ENCODE measurements around the gene CMPK1.

CMPK1 gene

GRCh38 chr1:47325528-47325927 is 8.1 kb upstream of the CMPK1 start:
- no peaks in the 10 kb centered on the region for H3K36me3 ChIP-seq (ENCODE audit: insufficient read depth, low read depth, low read length)
- H3K9ac ChIP-seq (ENCODE audit: low read depth, low read length): no peak overlapping the region
- no peaks in the 10 kb centered on the region for H3K9me3 ChIP-seq (ENCODE audit: insufficient read depth, low read depth, low read length)
- H3K27ac ChIP-seq (ENCODE audit: low read length): no peak overlapping the region
- no peaks in the 10 kb centered on the region for H3K4me1 ChIP-seq (ENCODE audit: insufficient read depth, low read length)
- no peak overlapping the region for H3K4me3 ChIP-seq (ENCODE audit: low read length)
- no peaks in the 10 kb centered on the region for H3K27me3 ChIP-seq (ENCODE audit: insufficient read depth, low read length)

- Histone ChIP-seq H3K9ac (ENCODE audit: low read depth, low read length) (no peak overlapping the region), H3K9me3 (ENCODE audit: insufficient read depth, low read depth, low read length) (no peaks in the 10 kb centered on the region), H3K27ac (ENCODE audit: low read length) (no peak overlapping the region), H3K27me3 (ENCODE audit: insufficient read depth, low read length) (no peaks in the 10 kb centered on the region), H3K4me1 (ENCODE audit: insufficient read depth, low read length) (no peaks in the 10 kb centered on the region), H3K36me3 (ENCODE audit: insufficient read depth, low read depth, low read length) (no peaks in the 10 kb centered on the region), H3K4me3 (ENCODE audit: low read length) (no peak overlapping the region)
Measured at GRCh38 chr1:47326271-47326670, 7.3 kb upstream of the CMPK1 start.

- Histone ChIP-seq H3K9ac (ENCODE audit: low read depth, low read length) (no peak overlapping the region), H3K36me3 (ENCODE audit: insufficient read depth, low read depth, low read length) (no peaks in the 10 kb centered on the region)
Measured at GRCh38 chr1:47328992-47329391, 4.6 kb upstream of the CMPK1 start.

GRCh38 chr1:47330212-47330611 is 3.4 kb upstream of the CMPK1 start:
- Histone ChIP-seq H3K4me3 (ENCODE audit: low read length) (no peak overlapping the region), H3K9ac (ENCODE audit: low read depth, low read length) (no peak overlapping the region), H3K4me1 (ENCODE audit: insufficient read depth, low read length) (peaks cover 10% of the 10 kb centered on the region), H3K9me3 (ENCODE audit: insufficient read depth, low read depth, low read length) (no peaks in the 10 kb centered on the region), H3K36me3 (ENCODE audit: insufficient read depth, low read depth, low read length) (no peaks in the 10 kb centered on the region), H3K27ac (ENCODE audit: low read length) (no peak overlapping the region), H3K27me3 (ENCODE audit: insufficient read depth, low read length) (no peaks in the 10 kb centered on the region)

More at GRCh38 chr1:47328992-47329391, 4.6 kb upstream of the CMPK1 start:
- no peaks in the 10 kb centered on the region for H3K27me3 ChIP-seq (ENCODE audit: insufficient read depth, low read length)
- H3K4me1 ChIP-seq (ENCODE audit: insufficient read depth, low read length): peaks cover 5% of the 10 kb centered on the region; the same call in 1 of the 2 replicates
- H3K27ac ChIP-seq (ENCODE audit: low read length): no peak overlapping the region
- H3K4me3 ChIP-seq (ENCODE audit: low read length): no peak overlapping the region
- no peaks in the 10 kb centered on the region for H3K9me3 ChIP-seq (ENCODE audit: insufficient read depth, low read depth, low read length)

GRCh38 chr1:47331875-47332274 is 1.7 kb upstream of the CMPK1 start:
- H3K4me1 ChIP-seq (ENCODE audit: insufficient read depth, low read length): peaks cover 11% of the 10 kb centered on the region
- no peaks in the 10 kb centered on the region for H3K27me3 ChIP-seq (ENCODE audit: insufficient read depth, low read length)
- no peaks in the 10 kb centered on the region for H3K36me3 ChIP-seq (ENCODE audit: insufficient read depth, low read depth, low read length)
- no peak overlapping the region for H3K9ac ChIP-seq (ENCODE audit: low read depth, low read length)
- H3K27ac ChIP-seq (ENCODE audit: low read length): no peak overlapping the region
- 0 out of 2 replicates have a peak overlapping the region, but pooled peaks have one; percentile 91 for H3K4me3 ChIP-seq (ENCODE audit: low read length)
- no peaks in the 10 kb centered on the region for H3K9me3 ChIP-seq (ENCODE audit: insufficient read depth, low read depth, low read length)

GRCh38 chr1:47332779-47333577 is 612 bp upstream of the CMPK1 start:
- peak overlapping the region; percentile 50 for H3K27ac ChIP-seq (ENCODE audit: low read length)
- peak overlapping the region; percentile 87 for H3K9ac ChIP-seq (ENCODE audit: low read depth, low read length)
- no peaks in the 10 kb centered on the region for H3K27me3 ChIP-seq (ENCODE audit: insufficient read depth, low read length)
- H3K4me1 ChIP-seq (ENCODE audit: insufficient read depth, low read length): peaks cover 11% of the 10 kb centered on the region
- H3K9me3 ChIP-seq (ENCODE audit: insufficient read depth, low read depth, low read length): no peaks in the 10 kb centered on the region
- no peaks in the 10 kb centered on the region for H3K36me3 ChIP-seq (ENCODE audit: insufficient read depth, low read depth, low read length)
- peak overlapping the region; percentile 91 for H3K4me3 ChIP-seq (ENCODE audit: low read length)

- H3K4me3 ChIP-seq (ENCODE audit: low read length): peak overlapping the region; percentile 91
- H3K27me3 ChIP-seq (ENCODE audit: insufficient read depth, low read length): no peaks in the 10 kb centered on the region
- H3K36me3 ChIP-seq (ENCODE audit: insufficient read depth, low read depth, low read length): no peaks in the 10 kb centered on the region
- peak overlapping the region; percentile 75 for H3K27ac ChIP-seq (ENCODE audit: low read length)
- peak overlapping the region; percentile 93 for H3K9ac ChIP-seq (ENCODE audit: low read depth, low read length)
- H3K4me1 ChIP-seq (ENCODE audit: insufficient read depth, low read length): peaks cover 11% of the 10 kb centered on the region
- H3K9me3 ChIP-seq (ENCODE audit: insufficient read depth, low read depth, low read length): no peaks in the 10 kb centered on the region
Measured at GRCh38 chr1:47333922-47334764, 553 bp downstream of the CMPK1 start.

- Histone ChIP-seq H3K9me3 (ENCODE audit: insufficient read depth, low read depth, low read length) (no peaks in the 10 kb centered on the region), H3K27ac (ENCODE audit: low read length) (peak overlapping the region; percentile 75), H3K9ac (ENCODE audit: low read depth, low read length) (peak overlapping the region; percentile 93; the same call in 1 of the 2 replicates), H3K27me3 (ENCODE audit: insufficient read depth, low read length) (no peaks in the 10 kb centered on the region), H3K36me3 (ENCODE audit: insufficient read depth, low read depth, low read length) (no peaks in the 10 kb centered on the region), H3K4me3 (ENCODE audit: low read length) (peak overlapping the region; percentile 91), H3K4me1 (ENCODE audit: insufficient read depth, low read length) (peaks cover 11% of the 10 kb centered on the region)
Measured at GRCh38 chr1:47334765-47335435, 1.3 kb downstream of the CMPK1 start.

- H3K4me3 ChIP-seq (ENCODE audit: low read length): no peak overlapping the region
- H3K27me3 ChIP-seq (ENCODE audit: insufficient read depth, low read length): no peaks in the 10 kb centered on the region
- H3K27ac ChIP-seq (ENCODE audit: low read length): no peak overlapping the region
- no peak overlapping the region for H3K9ac ChIP-seq (ENCODE audit: low read depth, low read length)
- peaks cover 11% of the 10 kb centered on the region for H3K4me1 ChIP-seq (ENCODE audit: insufficient read depth, low read length)
- no peaks in the 10 kb centered on the region for H3K9me3 ChIP-seq (ENCODE audit: insufficient read depth, low read depth, low read length)
- no peaks in the 10 kb centered on the region for H3K36me3 ChIP-seq (ENCODE audit: insufficient read depth, low read depth, low read length)
Measured at GRCh38 chr1:47337350-47337749, 3.8 kb downstream of the CMPK1 start.

GRCh38 chr1:47338249-47339077 is 4.9 kb downstream of the CMPK1 start:
- H3K9me3 ChIP-seq (ENCODE audit: insufficient read depth, low read depth, low read length): no peaks in the 10 kb centered on the region
- H3K9ac ChIP-seq (ENCODE audit: low read depth, low read length): no peak overlapping the region
- H3K4me3 ChIP-seq (ENCODE audit: low read length): no peak overlapping the region
- H3K4me1 ChIP-seq (ENCODE audit: insufficient read depth, low read length): peaks cover 6% of the 10 kb centered on the region; the same call in 1 of the 2 replicates
- no peaks in the 10 kb centered on the region for H3K36me3 ChIP-seq (ENCODE audit: insufficient read depth, low read depth, low read length)
- no peaks in the 10 kb centered on the region for H3K27me3 ChIP-seq (ENCODE audit: insufficient read depth, low read length)
- no peak overlapping the region for H3K27ac ChIP-seq (ENCODE audit: low read length)

GRCh38 chr1:47340227-47340626 is 6.6 kb downstream of the CMPK1 start:
- Histone ChIP-seq H3K9me3 (ENCODE audit: insufficient read depth, low read depth, low read length) (no peaks in the 10 kb centered on the region), H3K27ac (ENCODE audit: low read length) (no peak overlapping the region), H3K9ac (ENCODE audit: low read depth, low read length) (no peak overlapping the region), H3K4me3 (ENCODE audit: low read length) (no peak overlapping the region), H3K36me3 (ENCODE audit: insufficient read depth, low read depth, low read length) (no peaks in the 10 kb centered on the region), H3K27me3 (ENCODE audit: insufficient read depth, low read length) (no peaks in the 10 kb centered on the region), H3K4me1 (ENCODE audit: insufficient read depth, low read length) (peaks cover under 1% of the 10 kb centered on the region; the same call in 1 of the 2 replicates)
